HG02623 (cell line): ENCODE data around the gene PRKAG2.

ENCODE experiments used
- ATAC-seq: cut with Tn5 transposase; IDR thresholded peaks from one replicate; pipeline ENCODE4 v1.9.1; 2021; ENCODE audit warnings: moderate library complexity; ENCODE audit not compliant: unreplicated experiment

Gene PRKAG2

DNA sequence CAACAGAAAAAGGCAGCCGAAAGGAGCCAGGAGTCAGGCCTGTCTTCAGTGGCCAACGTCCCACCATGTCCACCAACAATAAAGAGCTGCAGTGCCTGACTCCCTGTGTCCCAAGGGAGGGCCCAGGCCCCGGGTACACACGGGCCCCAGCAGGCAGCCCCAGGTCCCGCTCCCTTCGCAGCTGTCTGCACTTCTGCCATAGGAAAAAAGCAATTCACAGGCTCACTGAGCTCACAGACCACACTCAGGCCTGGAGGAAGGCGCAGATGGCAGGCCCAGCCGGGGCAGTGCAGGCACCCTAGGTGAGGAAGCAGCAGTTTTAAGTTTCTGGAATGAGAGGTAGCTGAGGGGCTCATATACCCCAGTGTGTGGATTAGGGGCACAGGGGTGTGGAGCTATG is 100.5 kb downstream of the PRKAG2 start:
- ATAC-seq: no peak

- no peak for ATAC-seq
Observed at GRCh38 chr7:151775547-151776443, 101.1 kb downstream of the PRKAG2 start.

- no peak for ATAC-seq
Observed at GRCh38 chr7:151774951-151775350, 102.0 kb downstream of the PRKAG2 start.

DNA sequence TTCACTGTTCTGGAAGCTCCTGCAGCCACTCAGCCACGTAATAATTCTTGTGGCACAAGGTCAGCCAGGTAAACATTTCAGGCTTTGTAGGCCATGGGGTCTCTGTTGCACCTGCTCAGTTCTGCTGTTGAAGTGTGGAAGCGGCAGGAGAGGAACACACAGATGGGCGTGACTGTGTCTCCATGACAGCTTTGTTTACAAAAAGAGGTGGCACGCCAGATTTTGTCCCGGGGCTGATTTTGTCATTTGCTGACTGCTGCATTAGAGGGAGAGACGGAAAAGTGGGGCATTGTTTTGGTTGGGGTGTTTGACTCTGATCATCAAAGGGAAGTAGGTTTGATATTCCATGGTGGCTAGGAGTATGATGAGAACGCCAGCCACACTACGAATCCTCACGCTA is 103.1 kb downstream of the PRKAG2 start:
- ATAC-seq: no peak

DNA sequence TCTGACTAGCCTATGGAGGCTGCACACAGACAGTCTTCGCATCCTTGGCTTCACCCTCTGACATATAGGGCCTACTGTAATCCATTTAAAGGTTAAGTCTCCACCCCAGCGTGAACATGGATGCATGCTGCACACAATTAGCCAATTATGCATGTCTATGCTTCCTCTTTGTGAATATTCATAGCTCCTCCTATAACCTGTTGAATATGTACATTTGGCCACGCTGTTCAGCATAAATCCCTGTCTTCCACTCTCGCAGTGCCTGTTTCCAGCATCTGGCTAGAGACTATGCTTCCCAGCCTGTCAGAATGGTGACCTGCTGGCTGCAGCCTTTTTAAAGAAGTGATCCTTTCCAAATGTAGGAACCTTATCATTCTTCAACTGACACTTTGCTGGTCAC is 106.7 kb downstream of the PRKAG2 start:
- no peak for ATAC-seq

DNA sequence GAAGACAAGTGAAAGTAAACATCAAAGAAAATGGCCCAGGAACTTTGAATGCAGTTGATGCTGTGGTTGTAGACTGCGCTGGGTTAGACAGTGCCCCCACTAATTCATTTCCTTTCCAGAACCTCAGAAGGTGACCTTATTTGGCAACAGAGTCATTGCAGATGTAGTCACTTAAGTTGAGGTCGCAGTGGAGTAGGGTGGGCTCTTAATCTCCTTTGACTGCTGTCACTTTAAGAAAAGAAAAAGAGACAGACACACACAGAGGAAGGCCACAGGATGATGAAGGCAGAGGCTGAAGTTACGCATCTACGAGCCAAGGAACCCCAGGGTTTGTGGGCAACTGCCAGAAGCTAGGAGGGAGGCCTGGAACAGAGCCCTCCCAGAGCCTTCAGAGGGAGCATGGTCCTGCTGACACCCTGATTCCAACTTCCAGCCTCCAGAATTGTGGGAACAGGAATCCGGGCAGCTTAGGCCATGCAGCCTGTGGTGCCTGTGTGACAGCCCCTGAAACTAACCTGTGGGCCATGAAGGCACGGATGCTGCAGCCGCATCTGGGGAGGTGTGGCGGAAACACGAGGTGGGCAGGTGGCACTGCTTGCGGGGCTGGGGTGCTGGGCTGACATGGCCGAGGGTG is 107.6 kb downstream of the PRKAG2 start:
- no peak for ATAC-seq

- no peak for ATAC-seq
Observed at GRCh38 chr7:151768805-151769187, 108.1 kb downstream of the PRKAG2 start.

DNA sequence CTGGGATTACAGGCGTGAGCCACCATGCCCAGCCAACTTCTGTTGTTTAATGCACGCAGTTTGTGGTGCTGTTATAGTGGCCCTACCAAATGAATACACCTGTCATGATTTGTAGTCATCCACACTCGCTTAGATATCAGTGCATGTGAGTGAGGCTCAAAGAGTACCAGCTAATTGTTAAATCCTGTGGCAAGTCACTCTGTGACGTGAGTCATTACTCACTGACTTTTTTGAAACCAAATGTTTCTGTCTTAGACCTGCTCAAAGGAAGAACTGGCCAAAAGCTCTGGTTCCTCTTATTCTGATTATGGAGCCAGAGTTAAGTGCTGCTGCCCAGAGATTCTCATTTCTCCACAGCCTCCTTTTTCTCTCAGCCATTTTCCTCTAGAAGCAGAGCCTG is 109.4 kb downstream of the PRKAG2 start:
- ATAC-seq: no peak

GRCh38 chr7:151764056-151764920 is 112.6 kb downstream of the PRKAG2 start:
- ATAC-seq: no peak

DNA sequence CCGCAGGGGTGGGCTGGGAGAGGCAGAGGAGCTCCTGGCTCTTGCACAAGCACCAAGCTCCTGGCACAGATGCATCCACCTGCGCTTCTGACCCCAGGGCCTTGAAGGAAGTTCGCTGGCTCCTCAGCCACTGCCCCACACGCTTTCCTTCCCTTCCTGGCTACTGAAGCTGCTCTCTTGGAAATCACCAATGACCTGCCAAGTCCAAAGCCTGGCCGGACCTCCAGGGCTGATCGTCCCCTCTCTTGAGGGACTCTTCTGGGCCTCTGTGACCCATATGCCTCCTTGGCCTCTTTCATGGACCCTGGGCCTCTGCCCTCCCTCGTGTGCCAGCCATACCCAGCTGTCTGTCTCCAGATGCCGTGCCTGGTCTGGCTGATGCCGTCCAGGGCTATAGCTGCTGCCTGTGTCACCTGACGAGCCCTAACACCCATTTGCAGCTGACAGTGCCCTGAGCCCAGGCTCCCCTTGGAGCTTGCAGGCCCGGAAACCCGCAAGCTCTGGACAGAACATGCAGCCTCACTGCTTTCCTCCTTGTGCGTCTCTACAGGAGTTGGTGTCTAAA is 113.4 kb downstream of the PRKAG2 start:
- no peak for ATAC-seq

- no peak for ATAC-seq
Observed at GRCh38 chr7:151762583-151763245, 114.2 kb downstream of the PRKAG2 start.

- no peak for ATAC-seq
Observed at GRCh38 chr7:151761957-151762356, 115.0 kb downstream of the PRKAG2 start.

- no peak for ATAC-seq
Observed at GRCh38 chr7:151761231-151761630, 115.7 kb downstream of the PRKAG2 start.

GRCh38 chr7:151759591-151760042 is 117.3 kb downstream of the PRKAG2 start:
- ATAC-seq: no peak

- no peak for ATAC-seq
Observed at GRCh38 chr7:151758622-151759540, 118.0 kb downstream of the PRKAG2 start.

DNA sequence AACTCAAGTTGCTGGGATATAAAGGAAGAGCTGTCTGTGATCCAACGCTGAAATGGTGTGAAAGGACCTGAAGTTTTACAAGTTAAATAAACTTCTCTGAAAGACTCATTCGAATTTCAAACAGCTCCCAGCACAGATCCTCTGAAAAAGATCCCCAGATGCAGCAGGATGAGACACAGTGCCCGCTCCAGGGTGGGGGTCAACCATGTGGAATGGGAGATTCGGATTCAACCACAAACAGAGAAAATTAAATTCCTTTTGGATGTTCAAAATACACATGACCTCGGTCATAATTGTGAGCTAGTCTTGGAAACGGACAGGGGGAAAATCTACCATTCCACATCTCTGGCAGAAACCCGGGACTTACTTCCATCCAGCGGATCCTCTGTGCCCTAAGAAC is 119.6 kb downstream of the PRKAG2 start:
- ATAC-seq: no peak

DNA sequence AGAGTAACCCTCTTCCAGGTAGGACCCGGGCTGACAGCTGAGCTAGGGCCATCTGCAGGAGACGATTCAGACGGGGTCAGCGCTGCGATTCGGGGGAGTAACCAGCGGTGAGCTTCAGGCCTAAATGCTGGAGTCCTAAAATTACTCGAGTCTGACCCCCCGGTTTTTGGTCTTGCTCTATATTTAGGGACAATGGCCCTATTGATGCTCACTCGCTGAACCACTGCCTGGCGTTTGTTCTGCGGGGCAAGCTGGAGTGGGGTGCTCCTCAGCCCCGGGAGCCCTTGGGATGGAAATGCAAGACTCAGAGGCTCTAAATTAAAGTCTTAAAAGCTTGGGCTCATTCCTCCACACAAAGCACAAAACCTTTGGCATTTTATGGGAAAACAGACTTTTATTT is 120.0 kb downstream of the PRKAG2 start:
- no peak for ATAC-seq

- ATAC-seq: no peak
Observed at GRCh38 chr7:151756076-151756731, 120.7 kb downstream of the PRKAG2 start.
